Endothelial cell (in vitro differentiated cells): Measurements from ENCODE around the gene TNFAIP8L3. TPM values are rescaled to one million over a fixed set of nuclear protein-coding genes. Genes with fewer than 3 reads are reported as not detected.
A peak's percentile ranks its signal among the peaks of the same experiment; 100 is the strongest.
"Not testable (repeated sequence)": the region's sequence is repeated elsewhere in the genome, so short reads cannot be mapped to it uniquely, and the experiment has no call there.

Experiments used
- DNase-seq: peaks from one replicate; pipeline ENCODE4 v3.0.0; 2021; ENCODE audit warnings: low spot score
- H3K27ac Mint-ChIP-seq: one replicate; pipeline ENCODE4 v1.8.0; 2021; ENCODE audit warnings: mixed read lengths, inconsistent platforms; ENCODE audit not compliant: unreplicated experiment
- H3K27me3 Mint-ChIP-seq: one replicate; pipeline ENCODE4 v1.8.0; 2021; ENCODE audit warnings: mild to moderate bottlenecking, moderate library complexity, mixed read lengths, inconsistent platforms; ENCODE audit not compliant: unreplicated experiment
- H3K36me3 Mint-ChIP-seq: one replicate; pipeline ENCODE4 v1.8.0; 2021; ENCODE audit warnings: mild to moderate bottlenecking, low read depth, mixed read lengths, inconsistent platforms; ENCODE audit not compliant: unreplicated experiment
- H3K4me1 Mint-ChIP-seq: one replicate; pipeline ENCODE4 v1.8.0; 2021; ENCODE audit warnings: mild to moderate bottlenecking, mixed read lengths, inconsistent platforms; ENCODE audit not compliant: unreplicated experiment
- H3K4me3 Mint-ChIP-seq: one replicate; pipeline ENCODE4 v1.8.0; 2021; ENCODE audit warnings: mild to moderate bottlenecking, mixed read lengths, inconsistent platforms; ENCODE audit not compliant: unreplicated experiment
- H3K9me3 Mint-ChIP-seq: one replicate; pipeline ENCODE4 v1.8.0; 2021; ENCODE audit warnings: mixed read lengths, inconsistent platforms; ENCODE audit not compliant: unreplicated experiment
- long read RNA-seq: library from polyadenylated mRNA; unstranded; transcript quantifications from one replicate; pipeline ENCODE4 v2.0.0, GENCODE V29; 2020; ENCODE audit not compliant: unreplicated experiment
- total RNA-seq: library from RNA; stranded (reverse); fragmentation: NEBNext Ultra II Directional; extraction: Animal tissue kit (Norgen Biotek cat#: 25700); gene quantifications from one replicate; pipeline ENCODE4 v1.2.1, GENCODE V29; 2021; ENCODE audit not compliant: unreplicated experiment
- TF ChIP-seq, protein P1 (sequence below): fragments of 200-600 bp; sonication (generic); IDR thresholded peaks from one replicate; pipeline ENCODE4 v1.5.0; 2021; ENCODE audit warnings: antibody characterized with exemption; ENCODE audit not compliant: unreplicated experiment

TNFAIP8L3 gene
- total RNA-seq = 0.77 TPM
- long read RNA-seq = 0 reads

DNA sequence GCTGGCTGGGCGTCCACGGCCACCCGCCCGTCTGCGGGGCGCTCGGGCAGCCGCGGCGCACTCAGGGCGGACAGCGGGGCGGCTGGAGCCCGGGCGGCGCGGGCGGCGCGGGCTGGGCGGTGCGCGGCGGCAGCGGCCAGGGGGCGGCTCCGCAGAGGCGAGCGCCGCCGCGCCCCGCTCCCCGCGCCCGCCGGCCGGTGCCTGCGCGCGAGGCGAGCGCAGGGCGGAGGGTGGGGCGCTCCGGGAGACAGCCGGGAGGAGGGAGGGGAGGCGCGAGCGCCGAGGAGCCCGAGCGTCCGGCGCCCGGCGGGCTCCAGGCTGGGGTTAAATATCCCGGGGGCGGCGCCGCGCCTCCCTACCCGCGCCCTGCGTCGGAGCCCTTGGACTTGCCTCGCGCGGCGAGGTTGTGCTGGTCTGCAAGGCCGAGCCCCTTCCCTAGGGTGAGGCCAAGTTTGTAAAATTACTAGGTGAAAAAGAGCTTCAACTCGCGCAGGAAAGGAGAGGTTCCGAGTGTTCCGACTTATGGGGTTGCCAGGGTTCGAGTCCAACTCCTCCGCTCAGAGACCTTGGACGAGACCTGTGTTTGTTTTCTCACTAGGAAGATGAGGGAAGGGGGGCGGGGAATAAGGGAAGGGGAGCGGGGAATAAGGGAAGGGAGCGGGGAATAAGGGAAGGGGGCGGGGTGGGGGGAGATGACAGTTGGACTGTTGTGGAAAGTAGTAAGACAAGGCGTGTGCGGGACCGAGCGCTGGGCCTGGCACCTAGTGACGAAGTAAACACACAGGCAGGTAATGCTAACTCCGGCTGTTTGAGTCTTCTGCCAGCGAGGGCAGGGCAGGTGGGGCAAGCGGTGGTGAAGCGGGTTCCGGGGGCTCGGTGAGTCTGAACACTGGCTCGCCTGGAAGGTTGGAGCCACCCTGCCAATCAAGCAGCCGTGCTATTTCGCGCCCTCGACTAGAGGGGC, at the start of gene TNFAIP8L3:
Gene TNFAIP8L3, minus strand, starts transcription at position 301 of the 964 bp plus-strand sequence. CDS start 311 bp downstream, outside the sequence.
- peak; percentile 24 for DNase-seq
- H3K9me3 Mint-ChIP-seq = no peaks in the 10 kb centered on the region
- no peak within 1 kb of the TSS for H3K27ac Mint-ChIP-seq
- peaks cover 9% of the 10 kb centered on the region for H3K27me3 Mint-ChIP-seq
- no peaks in the 10 kb centered on the region for H3K36me3 Mint-ChIP-seq
- H3K4me3 Mint-ChIP-seq = peak within 1 kb of the TSS; percentile 88
- peaks cover 24% of the 10 kb centered on the region for H3K4me1 Mint-ChIP-seq
- TF ChIP-seq, protein P1, sequence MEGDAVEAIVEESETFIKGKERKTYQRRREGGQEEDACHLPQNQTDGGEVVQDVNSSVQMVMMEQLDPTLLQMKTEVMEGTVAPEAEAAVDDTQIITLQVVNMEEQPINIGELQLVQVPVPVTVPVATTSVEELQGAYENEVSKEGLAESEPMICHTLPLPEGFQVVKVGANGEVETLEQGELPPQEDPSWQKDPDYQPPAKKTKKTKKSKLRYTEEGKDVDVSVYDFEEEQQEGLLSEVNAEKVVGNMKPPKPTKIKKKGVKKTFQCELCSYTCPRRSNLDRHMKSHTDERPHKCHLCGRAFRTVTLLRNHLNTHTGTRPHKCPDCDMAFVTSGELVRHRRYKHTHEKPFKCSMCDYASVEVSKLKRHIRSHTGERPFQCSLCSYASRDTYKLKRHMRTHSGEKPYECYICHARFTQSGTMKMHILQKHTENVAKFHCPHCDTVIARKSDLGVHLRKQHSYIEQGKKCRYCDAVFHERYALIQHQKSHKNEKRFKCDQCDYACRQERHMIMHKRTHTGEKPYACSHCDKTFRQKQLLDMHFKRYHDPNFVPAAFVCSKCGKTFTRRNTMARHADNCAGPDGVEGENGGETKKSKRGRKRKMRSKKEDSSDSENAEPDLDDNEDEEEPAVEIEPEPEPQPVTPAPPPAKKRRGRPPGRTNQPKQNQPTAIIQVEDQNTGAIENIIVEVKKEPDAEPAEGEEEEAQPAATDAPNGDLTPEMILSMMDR = no peak

DNA sequence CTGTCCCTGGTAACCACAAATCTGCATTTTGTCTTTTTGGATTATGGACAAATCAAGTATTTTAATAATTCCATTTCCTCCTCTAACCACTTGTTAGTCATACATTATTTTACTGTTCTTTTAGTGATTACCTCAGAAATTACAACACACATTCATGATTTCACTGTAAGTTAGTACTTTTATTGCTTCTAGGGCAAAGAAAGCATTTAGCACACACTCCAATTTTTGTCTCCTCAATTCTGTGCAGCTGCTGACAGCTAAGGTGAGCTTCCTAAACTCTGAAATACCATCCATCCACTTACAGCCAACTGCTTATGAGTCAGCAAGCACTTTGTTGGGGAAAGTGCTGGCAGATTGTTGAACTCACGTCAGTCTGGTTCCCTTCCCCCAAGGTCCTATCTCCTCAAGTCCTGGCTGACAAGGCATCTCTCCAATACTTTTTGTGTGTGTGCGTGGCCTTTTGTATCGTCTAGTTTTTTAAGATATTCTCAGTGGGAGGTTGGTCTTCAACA, 49.4 kb upstream of the TNFAIP8L3 start:
- Mint-ChIP-seq H3K9me3 (no peaks in the 10 kb centered on the region), H3K27me3 (no peaks in the 10 kb centered on the region), H3K27ac (no peak overlapping the region), H3K4me3 (no peak overlapping the region), H3K36me3 (no peaks in the 10 kb centered on the region), H3K4me1 (no peaks in the 10 kb centered on the region)
- no peak for DNase-seq
- TF ChIP-seq, protein P1 = no peak

DNA sequence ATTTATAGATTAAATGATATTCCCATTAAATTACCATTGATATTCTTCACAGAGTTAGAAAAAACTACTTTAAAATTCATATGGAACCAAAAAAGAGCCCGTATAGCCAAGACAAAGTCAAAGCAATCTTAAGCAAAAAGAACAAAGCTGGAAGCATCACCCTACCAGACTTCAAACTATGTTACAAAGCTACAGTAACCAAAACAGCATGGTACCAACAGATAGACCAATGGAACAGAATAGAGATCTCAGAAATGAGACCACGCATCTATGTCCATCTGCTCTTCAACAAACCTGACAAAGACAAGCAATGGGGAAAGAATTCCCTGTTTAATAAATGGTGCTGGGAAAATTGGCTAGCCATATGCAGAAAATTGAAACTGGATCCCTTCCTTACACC, 45.6 kb upstream of the TNFAIP8L3 start:
- H3K27ac Mint-ChIP-seq, H3K9me3 Mint-ChIP-seq, H3K36me3 Mint-ChIP-seq, H3K4me3 Mint-ChIP-seq, H3K4me1 Mint-ChIP-seq, DNase-seq, H3K27me3 Mint-ChIP-seq: not testable (repeated sequence)

DNA sequence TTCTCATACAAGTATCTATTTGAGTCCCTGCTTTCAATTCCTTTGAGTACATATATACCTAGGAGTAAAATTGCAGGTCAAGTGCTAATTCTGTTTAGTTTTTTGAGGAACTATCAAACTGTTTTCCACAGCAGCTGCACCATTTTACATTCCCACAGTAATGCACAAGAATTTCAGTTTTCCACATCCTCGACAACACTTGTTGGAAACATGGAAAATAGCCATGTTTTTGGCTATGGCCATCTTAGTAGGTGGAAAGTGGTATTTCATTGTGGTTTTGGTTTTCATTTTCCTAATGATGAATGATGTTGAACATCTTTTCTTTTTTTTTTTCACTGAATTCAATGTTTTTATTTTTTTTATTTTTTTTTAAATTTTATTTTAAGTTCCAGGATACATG, 44.4 kb upstream of the TNFAIP8L3 start:
- no peak for DNase-seq
- TF ChIP-seq, protein P1 = no peak
- H3K27ac Mint-ChIP-seq = no peak overlapping the region
- no peak overlapping the region for H3K4me3 Mint-ChIP-seq
- no peaks in the 10 kb centered on the region for H3K9me3 Mint-ChIP-seq
- peaks cover 3% of the 10 kb centered on the region for H3K27me3 Mint-ChIP-seq
- no peaks in the 10 kb centered on the region for H3K4me1 Mint-ChIP-seq
- no peaks in the 10 kb centered on the region for H3K36me3 Mint-ChIP-seq

DNA sequence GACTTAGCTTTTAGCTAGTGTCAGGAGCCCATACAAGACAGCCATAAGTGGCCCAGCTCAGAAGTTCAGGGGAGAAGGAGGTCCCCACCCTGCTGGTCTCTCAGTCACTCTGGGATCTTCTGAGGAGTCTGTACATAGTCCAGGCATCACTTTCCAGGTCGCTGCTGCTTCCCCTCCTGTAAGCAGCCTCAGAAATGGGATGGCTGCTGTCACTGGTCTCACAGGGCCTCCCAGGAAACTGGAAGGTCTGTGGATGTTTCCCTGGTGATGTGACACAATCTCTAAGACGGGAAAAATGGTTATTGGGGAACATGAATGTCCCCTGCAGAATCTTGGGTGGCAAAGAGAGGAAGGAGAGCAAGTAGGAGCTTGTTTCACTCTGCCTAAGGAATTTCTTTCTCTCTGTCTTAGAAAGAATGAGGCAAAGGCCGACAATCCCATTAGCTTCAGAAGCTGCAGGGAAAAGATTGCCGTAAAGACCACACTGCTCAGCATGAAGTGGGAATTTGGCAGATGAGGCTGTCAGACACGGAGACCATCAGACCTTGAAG, 43.2 kb upstream of the TNFAIP8L3 start:
- H3K27me3 Mint-ChIP-seq = peaks cover 3% of the 10 kb centered on the region
- H3K4me1 Mint-ChIP-seq = no peaks in the 10 kb centered on the region
- no peak for DNase-seq
- TF ChIP-seq, protein P1 = no peak
- H3K4me3 Mint-ChIP-seq = no peak overlapping the region
- H3K9me3 Mint-ChIP-seq = no peaks in the 10 kb centered on the region
- H3K27ac Mint-ChIP-seq = no peak overlapping the region
- no peaks in the 10 kb centered on the region for H3K36me3 Mint-ChIP-seq
